HG03064 (cell line): ENCODE measurements around the gene CXCL1.

ENCODE experiments used
- ATAC-seq: cut with Tn5 transposase; IDR thresholded peaks from one replicate; pipeline ENCODE4 v1.9.1; 2021; ENCODE audit warnings: low read depth; ENCODE audit not compliant: unreplicated experiment

Gene CXCL1

GRCh38 chr4:73869130-73870055 is at the start of gene CXCL1:
Gene CXCL1, plus strand, starts transcription at chr4:73869393. Its CDS starts 78 bp downstream, at chr4:73869471.
- ATAC-seq, result no peak

DNA sequence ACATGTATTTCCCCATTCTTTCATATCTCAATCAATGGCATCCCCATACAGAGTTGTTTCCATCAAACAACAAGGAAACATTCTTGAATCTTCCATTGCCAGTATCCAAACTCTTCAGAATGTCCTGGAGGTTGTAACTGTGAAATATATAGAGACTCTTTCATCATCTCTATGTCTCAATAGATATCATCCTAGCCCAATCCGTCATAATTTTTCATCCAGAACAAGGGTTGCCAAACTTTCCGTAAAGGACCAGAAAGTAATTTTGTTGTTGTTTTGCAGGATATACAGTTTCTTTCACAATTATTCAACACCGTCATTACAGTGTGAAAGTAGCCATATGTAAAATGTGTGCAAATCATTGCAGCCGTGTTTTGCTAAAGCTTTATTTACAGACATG is 47.9 kb upstream of the CXCL1 start:
- no peak for ATAC-seq

DNA sequence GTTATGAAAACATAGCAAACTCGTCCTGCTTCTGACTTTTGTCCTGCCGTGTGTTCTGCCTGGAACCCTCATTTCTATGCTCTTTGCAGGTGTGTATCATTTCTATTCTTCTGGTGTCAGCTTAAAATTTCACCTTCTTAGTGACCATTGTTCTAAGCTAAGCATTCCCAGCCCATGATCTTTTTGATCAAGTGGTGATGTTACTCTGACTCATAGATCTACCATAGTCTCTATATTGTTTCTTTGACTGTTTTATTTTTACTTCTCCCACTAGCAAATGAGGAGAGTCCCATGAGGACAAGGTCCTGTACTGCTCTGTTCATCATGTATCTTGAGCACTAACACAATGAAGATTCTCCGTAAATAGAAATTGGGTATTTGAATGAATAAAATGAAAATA is 46.8 kb upstream of the CXCL1 start:
- no peak for ATAC-seq

DNA sequence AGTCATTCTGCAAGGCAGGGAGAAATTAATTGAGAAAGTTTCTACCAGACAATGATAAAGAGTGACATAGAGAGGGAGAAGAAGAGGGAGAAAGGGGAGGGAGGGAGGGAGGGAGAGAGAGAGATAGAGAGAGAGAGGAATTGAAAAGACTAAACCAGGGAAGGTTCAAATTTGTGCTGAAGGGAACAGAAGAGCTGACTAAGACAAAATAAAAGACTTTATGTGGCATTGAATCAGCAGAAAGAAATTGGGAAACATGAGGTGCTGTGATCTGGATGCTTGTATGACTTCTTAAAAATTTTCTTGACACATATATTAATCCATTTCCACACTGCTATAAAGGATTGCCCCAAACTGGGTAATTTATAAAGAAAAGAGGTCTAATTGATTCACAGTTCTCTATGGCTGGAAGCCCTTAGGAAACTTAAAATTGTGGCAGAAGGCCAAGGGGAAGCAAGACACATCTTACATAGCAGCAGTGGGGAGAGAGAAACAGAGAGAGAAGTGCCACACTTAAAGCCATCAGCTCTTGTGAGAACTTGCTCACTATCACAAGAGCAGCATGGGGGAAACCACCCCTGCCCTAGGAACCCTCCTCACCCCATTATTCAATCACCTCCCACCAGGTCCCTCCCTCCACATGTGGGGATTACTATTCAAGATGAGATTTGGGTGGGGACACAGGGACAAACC is 46.2 kb upstream of the CXCL1 start:
- ATAC-seq, result no peak

- ATAC-seq, result no peak
Observed at GRCh38 chr4:73823760-73824159, 45.4 kb upstream of the CXCL1 start.

DNA sequence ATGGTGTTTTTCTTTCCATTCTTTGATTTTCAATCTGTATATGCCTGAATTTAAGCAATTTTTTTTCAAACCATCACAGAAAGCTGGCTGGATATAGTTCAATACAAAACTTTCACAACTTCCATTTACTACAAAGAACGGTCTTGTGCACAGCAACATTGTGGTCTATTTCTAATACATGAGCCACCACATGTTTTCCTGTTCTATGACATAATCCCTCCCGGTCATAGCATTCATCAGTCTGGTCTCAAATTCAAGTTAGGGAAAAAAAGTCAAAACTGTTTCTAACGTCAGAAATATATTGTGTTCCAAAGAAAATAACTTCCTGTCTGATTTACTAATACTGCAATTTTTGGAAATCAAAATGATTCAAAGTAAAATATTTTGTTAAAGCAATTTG is 40.2 kb upstream of the CXCL1 start:
- no peak for ATAC-seq

- no peak for ATAC-seq
Observed at GRCh38 chr4:73831569-73831968, 37.6 kb upstream of the CXCL1 start.

- ATAC-seq, result no peak
Observed at GRCh38 chr4:73832651-73833237, 36.4 kb upstream of the CXCL1 start.

GRCh38 chr4:73836373-73837279 is 32.6 kb upstream of the CXCL1 start, which contains the start of gene CXCL6:
Gene CXCL6, plus strand, starts transcription at chr4:73836678. Its CDS starts 73 bp downstream, at chr4:73836751.
- ATAC-seq, result no peak

DNA sequence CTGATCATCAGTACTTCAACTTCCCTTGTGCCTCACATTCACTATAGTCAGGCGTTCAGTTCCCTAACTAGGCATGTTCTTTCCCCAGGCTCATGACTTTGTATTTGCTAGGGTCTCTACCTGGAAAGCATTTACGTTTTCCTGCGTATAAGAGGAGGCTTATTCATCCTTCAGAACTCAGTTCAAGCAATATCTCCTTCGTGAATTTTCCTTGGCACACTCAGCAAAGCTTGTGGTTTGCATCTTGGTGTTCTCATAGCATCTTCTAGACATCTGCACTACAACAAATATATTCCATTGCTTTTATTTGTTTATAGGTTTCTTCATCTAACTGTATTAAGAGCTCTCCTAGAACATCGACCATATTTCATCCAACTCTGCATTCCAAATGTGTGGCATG is 30.1 kb upstream of the CXCL1 start:
- no peak for ATAC-seq

- no peak for ATAC-seq
Observed at GRCh38 chr4:73839715-73840114, 29.5 kb upstream of the CXCL1 start.

GRCh38 chr4:73841243-73841925 is 27.8 kb upstream of the CXCL1 start:
- ATAC-seq, result no peak

- ATAC-seq, result no peak
Observed at GRCh38 chr4:73842696-73843095, 26.5 kb upstream of the CXCL1 start.

GRCh38 chr4:73843369-73843768 is 25.8 kb upstream of the CXCL1 start:
- ATAC-seq, result no peak

- no peak for ATAC-seq
Observed at GRCh38 chr4:73844345-73844744, 24.8 kb upstream of the CXCL1 start.

GRCh38 chr4:73844806-73845205 is 24.4 kb upstream of the CXCL1 start:
- ATAC-seq, result no peak

DNA sequence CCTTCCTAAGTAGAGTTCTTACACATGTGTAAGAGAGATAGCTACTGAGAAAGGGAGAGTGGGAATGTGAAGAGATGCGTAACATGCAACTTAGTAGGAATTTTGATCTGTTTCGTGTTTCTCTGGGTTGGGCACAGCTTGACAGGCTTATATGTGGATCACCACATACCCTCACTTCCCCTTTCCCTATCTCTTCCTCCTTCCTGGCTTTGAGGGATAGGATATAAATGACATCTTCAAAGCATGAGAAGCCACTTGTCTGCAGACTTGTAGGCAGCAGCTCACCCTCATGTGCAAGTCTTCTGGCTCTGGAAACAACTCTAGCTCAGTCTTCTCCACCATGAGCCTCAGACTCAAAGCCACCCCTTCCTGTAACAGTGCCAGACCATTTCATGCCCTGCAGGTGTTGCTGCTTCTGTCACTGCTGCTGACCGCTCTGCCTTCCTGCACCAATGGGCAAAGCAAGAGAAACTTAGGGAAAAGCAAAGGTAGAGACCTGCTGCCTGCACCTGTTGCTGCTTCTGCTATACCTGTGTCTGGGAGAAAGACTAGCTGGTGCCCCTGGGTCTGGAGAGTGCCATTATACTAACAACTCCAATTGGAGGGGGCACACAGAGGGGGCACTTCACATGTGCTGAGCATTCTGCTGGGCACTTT is 21.5 kb upstream of the CXCL1 start:
- no peak for ATAC-seq

DNA sequence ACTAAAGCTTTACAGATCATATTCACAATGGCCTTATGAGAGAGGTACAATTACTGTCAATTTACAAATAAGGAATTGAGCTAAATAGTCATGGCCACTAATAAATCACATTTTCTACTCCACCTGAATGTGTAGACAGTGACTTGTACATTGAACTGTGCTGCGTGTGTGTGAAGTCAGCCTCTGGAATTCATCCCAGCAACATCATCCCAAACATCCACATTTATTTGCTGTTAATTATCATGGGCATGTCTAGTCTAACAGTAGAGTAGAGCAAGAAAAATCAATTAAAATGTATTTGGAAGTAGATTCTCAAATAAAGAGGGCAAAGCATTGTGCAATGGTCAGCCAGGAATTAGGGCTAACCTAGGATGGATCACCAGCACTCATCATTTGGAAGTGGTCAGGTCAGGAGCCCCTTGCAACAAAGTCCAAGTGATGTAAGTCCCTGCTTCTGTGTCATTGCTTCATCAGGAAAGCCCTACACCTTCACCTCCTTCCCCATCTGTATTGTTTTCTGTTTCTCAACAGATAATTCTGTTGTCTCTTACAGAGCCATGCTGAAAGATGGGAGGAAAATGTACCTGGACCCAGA is 20.9 kb upstream of the CXCL1 start:
- ATAC-seq, result no peak
